ENCODE data around the gene HDGFL1.

HDGFL1 gene

GRCh38 chr6:22614547-22614946, 45.2 kb downstream of the HDGFL1 start:
- Histone ChIP-seq H3K27me3 (ENCODE audit: insufficient read depth, low read length) (no peaks in the 10 kb centered on the region), H3K36me3 (ENCODE audit: insufficient read depth, low read length) (no peaks in the 10 kb centered on the region), H3K4me1 (ENCODE audit: control insufficient read depth, insufficient read depth, low read length, unreplicated experiment) (no peaks in the 10 kb centered on the region), H3K4me3 (ENCODE audit: low read depth, low read length) (no peak overlapping the region), H2AFZ (ENCODE audit: low read length, unreplicated experiment) (no peak overlapping the region), H3K27ac (ENCODE audit: low read depth, low read length) (no peak overlapping the region), H3K79me2 (ENCODE audit: control insufficient read depth, insufficient read depth, low read length, unreplicated experiment) (no peaks in the 10 kb centered on the region)

DNA sequence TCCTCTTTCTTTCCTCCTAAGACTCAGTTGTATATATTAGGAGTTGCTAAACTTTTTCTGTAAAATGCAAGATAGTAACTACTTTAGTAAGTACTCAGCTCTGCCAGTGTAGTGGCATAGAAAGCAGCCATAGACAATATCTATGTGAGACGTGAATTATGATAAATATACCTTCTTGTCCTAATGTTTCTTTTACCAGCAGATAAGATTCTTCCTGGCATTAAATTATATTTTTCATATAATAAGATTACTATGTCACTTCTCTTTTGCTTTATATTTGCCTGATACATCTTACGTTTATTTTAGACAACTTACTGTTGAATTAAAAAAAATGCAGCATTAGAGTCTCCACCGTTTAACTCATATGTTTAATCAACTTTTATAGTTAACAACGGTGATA, 51.7 kb downstream of the HDGFL1 start:
- no peaks in the 10 kb centered on the region for H3K4me1 ChIP-seq (ENCODE audit: control insufficient read depth, insufficient read depth, low read length, unreplicated experiment)
- no peaks in the 10 kb centered on the region for H3K36me3 ChIP-seq (ENCODE audit: insufficient read depth, low read length)
- H3K4me3 ChIP-seq (ENCODE audit: low read depth, low read length) = no peak overlapping the region
- H2AFZ ChIP-seq (ENCODE audit: low read length, unreplicated experiment) = no peak overlapping the region
- H3K27ac ChIP-seq (ENCODE audit: low read depth, low read length) = no peak overlapping the region
- no peaks in the 10 kb centered on the region for H3K27me3 ChIP-seq (ENCODE audit: insufficient read depth, low read length)
- no peaks in the 10 kb centered on the region for H3K79me2 ChIP-seq (ENCODE audit: control insufficient read depth, insufficient read depth, low read length, unreplicated experiment)
